BLaER1 (cell line): Measurements from ENCODE around the gene HEMK1.

Experiments used
- H3K27ac ChIP-seq: shearing (Covaris generic); formaldehyde crosslinking; 2 replicates; pipeline ENCODE4 v1.8.1; 2022
- H3K27me3 ChIP-seq: shearing (Covaris generic); formaldehyde crosslinking; 2 replicates; pipeline ENCODE4 v1.8.1; 2022
- H3K36me3 ChIP-seq: shearing (Covaris generic); formaldehyde crosslinking; 2 replicates; pipeline ENCODE4 v1.8.1; 2022
- H3K4me1 ChIP-seq: shearing (Covaris generic); formaldehyde crosslinking; 2 replicates; pipeline ENCODE4 v1.8.1; 2022
- H3K4me2 ChIP-seq: shearing (Covaris generic); formaldehyde crosslinking; 2 replicates; pipeline ENCODE4 v1.8.1; 2022
- H3K4me3 ChIP-seq: shearing (Covaris generic); formaldehyde crosslinking; 2 replicates; pipeline ENCODE4 v1.8.1; 2022
- H3K9ac ChIP-seq: shearing (Covaris generic); formaldehyde crosslinking; 2 replicates; pipeline ENCODE4 v1.8.1; 2022
- H3K9me3 ChIP-seq: shearing (Covaris generic); formaldehyde crosslinking; 2 replicates; pipeline ENCODE4 v1.8.1; 2022
- H4K20me1 ChIP-seq: shearing (Covaris generic); formaldehyde crosslinking; 2 replicates; pipeline ENCODE4 v1.8.1; 2022
- Cebpa-rat ChIP-seq: shearing (Covaris generic); IDR thresholded peaks from 2 replicates; pipeline ENCODE4 v1.8.1; 2022

HEMK1 gene

GRCh38 chr3:50612234-50612882 is 43.0 kb downstream of the HEMK1 start:
- Histone ChIP-seq H3K4me2 (peak overlapping the region; percentile 100), H3K9ac (peak overlapping the region; percentile 86), H3K27me3 (no peaks in the 10 kb centered on the region), H3K4me1 (peaks cover 51% of the 10 kb centered on the region), H3K9me3 (no peaks in the 10 kb centered on the region), H4K20me1 (peaks cover 17% of the 10 kb centered on the region; the same call in 1 of the 2 replicates), H3K36me3 (peaks cover 14% of the 10 kb centered on the region), H3K27ac (0 out of 2 replicates have a peak overlapping the region, but pooled peaks have one; percentile 9), H3K4me3 (peak overlapping the region; percentile 76)
- no peak for TF ChIP-seq Cebpa-rat

- Histone ChIP-seq H3K4me2 (no peak overlapping the region), H3K36me3 (peaks cover 5% of the 10 kb centered on the region), H3K9me3 (no peaks in the 10 kb centered on the region), H3K27me3 (no peaks in the 10 kb centered on the region), H3K9ac (no peak overlapping the region), H3K27ac (no peak overlapping the region), H3K4me1 (peaks cover 60% of the 10 kb centered on the region), H3K4me3 (no peak overlapping the region), H4K20me1 (peaks cover 17% of the 10 kb centered on the region; the same call in 1 of the 2 replicates)
- no peak for TF ChIP-seq Cebpa-rat
Observed at GRCh38 chr3:50612970-50613846, 43.9 kb downstream of the HEMK1 start.

DNA sequence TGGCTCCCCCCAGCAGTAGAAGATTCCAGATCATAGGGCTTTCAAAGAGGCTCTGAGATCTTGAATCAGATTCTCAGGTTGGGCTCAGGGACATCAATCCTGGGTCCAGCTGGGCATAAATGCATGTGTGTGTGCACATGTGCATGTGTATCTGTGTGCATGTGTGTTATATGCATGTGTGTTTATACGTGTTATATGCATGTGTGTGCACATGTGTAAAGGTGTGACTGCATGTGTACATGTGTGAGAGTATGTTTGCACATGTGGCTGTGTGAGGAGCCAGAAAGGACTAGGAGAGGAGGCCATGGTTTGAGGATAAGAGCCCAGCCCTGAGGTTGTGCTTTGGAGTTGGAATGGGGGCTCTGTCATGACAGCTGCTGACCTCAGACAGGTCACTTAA is 45.9 kb downstream of the HEMK1 start:
- H3K9me3 ChIP-seq = no peaks in the 10 kb centered on the region
- peaks cover 8% of the 10 kb centered on the region; the same call in 1 of the 2 replicates for H4K20me1 ChIP-seq
- H3K27ac ChIP-seq = no peak overlapping the region
- H3K4me1 ChIP-seq = peaks cover 64% of the 10 kb centered on the region
- no peak for TF ChIP-seq Cebpa-rat
- no peaks in the 10 kb centered on the region for H3K27me3 ChIP-seq
- 0 out of 2 replicates have a peak, but pooled peaks cover 4% of the 10 kb centered on the region for H3K36me3 ChIP-seq
- H3K4me3 ChIP-seq = no peak overlapping the region; the same call in 1 of the 2 replicates
- peak overlapping the region; percentile 98 for H3K4me2 ChIP-seq
- H3K9ac ChIP-seq = peak overlapping the region; percentile 67; the same call in 1 of the 2 replicates

DNA sequence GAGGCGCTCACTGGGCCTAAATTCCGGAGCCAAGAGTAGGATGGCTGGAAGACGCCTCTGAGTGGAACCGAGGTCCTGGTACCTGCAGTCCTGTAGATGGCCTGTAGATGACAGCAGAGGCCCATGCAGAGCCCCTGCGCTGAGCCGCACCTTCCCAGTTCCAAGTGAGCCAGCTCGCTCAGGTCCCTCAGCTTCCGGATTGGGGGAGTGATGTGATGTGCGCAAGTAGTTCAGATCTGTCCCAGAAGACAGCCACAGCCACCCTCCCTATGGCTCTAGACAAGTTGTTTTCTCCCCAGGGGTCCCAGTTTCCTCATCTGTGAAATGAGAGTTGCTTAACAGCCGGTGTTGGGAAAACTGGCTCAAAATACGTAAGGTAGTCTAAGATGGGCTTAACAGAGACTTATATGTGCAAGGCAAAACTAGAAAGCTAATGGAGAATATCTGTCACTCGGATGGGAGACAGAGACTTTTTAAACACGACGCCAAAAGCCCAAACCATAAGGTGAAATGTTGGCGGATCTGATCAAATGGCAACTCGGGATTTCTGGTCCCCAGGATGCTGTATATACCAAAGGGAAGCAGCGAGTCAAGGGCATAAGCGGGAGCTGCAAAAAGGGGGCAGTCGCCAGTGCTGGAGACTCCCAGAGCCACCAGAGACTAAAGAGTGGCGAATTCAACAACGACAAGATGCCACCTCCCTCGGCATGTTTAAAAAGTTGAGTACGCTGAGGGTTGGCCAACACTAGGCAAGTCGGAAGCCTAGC is 46.9 kb downstream of the HEMK1 start:
- H3K4me1 ChIP-seq = peaks cover 64% of the 10 kb centered on the region
- peak overlapping the region; percentile 98 for H3K4me2 ChIP-seq
- H3K9me3 ChIP-seq = no peaks in the 10 kb centered on the region
- peak overlapping the region; percentile 94 for H3K4me3 ChIP-seq
- peak overlapping the region; percentile 67; the same call in 1 of the 2 replicates for H3K9ac ChIP-seq
- H4K20me1 ChIP-seq = peaks cover 8% of the 10 kb centered on the region; the same call in 1 of the 2 replicates
- H3K27ac ChIP-seq = peak overlapping the region; percentile 46; the same call in 1 of the 2 replicates
- no peak for TF ChIP-seq Cebpa-rat
- no peaks in the 10 kb centered on the region for H3K27me3 ChIP-seq
- H3K36me3 ChIP-seq = 0 out of 2 replicates have a peak, but pooled peaks cover 7% of the 10 kb centered on the region

DNA sequence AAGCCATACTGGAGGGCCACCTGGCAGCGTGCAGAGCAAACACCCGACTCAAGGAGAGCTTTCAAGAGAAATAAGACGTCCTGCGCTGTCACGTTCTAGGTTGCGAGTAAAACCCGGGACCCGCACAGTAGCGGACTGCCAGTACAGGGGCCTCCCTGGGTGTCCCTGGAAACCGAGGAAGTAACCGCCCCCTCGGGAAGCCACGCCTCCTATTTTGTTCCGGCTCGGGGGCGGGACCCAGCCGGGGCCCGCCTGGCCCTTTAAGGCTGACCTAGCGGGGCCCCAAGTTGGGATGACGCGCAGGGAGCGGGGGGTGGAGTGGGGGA is 47.4 kb downstream of the HEMK1 start:
- Histone ChIP-seq H3K4me1 (peaks cover 62% of the 10 kb centered on the region), H3K4me3 (peak overlapping the region; percentile 94), H3K27me3 (no peaks in the 10 kb centered on the region), H3K27ac (peak overlapping the region; percentile 46; the same call in 1 of the 2 replicates), H4K20me1 (peaks cover 9% of the 10 kb centered on the region), H3K4me2 (peak overlapping the region; percentile 98), H3K9me3 (no peaks in the 10 kb centered on the region), H3K9ac (peak overlapping the region; percentile 56; the same call in 1 of the 2 replicates), H3K36me3 (0 out of 2 replicates have a peak, but pooled peaks cover 8% of the 10 kb centered on the region)
- no peak for TF ChIP-seq Cebpa-rat

DNA sequence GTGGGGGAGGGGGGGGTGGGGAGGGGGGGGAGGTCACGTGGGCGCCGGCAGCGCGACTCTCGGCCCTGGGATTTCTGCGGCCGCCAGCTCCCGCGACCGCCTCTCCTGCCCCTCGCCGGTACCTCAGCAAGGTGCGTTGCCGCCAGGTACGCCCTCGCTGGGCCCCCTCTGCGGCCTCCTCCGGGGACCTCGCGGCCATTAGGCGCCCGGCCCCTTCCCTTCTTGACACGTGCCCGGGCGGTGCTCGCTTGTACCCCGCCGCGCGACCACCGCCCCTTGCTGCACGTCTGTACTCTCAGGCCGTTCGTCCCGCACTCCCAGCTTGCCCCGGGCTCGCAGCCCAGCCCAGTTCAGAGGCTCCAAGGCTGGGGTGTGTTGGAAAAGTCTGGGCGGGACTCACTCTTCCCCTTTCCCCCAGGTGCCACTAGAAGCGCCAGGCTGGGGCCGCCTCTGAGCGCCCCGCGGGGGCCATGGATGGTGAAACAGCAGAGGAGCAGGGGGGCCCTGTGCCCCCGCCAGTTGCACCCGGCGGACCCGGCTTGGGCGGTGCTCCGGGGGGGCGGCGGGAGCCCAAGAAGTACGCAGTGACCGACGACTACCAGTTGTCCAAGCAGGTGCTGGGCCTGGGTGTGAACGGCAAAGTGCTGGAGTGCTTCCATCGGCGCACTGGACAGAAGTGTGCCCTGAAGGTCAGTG is 47.9 kb downstream of the HEMK1 start, which contains the start of gene MAPKAPK3:
MAPKAPK3 (plus strand) TSS at position 56 of the 696 bp plus-strand sequence; CDS start at position 471, 415 bp downstream.
- Histone ChIP-seq H3K4me2 (peak within 1 kb of the TSS; percentile 98), H3K4me1 (peaks cover 59% of the 10 kb centered on the region), H3K9me3 (no peaks in the 10 kb centered on the region), H3K27me3 (no peaks in the 10 kb centered on the region), H3K27ac (peak within 1 kb of the TSS; percentile 93), H3K9ac (peak within 1 kb of the TSS; percentile 91), H4K20me1 (peaks cover 14% of the 10 kb centered on the region), H3K4me3 (peak within 1 kb of the TSS; percentile 94), H3K36me3 (peaks cover 14% of the 10 kb centered on the region)
- TF ChIP-seq Cebpa-rat = no peak

DNA sequence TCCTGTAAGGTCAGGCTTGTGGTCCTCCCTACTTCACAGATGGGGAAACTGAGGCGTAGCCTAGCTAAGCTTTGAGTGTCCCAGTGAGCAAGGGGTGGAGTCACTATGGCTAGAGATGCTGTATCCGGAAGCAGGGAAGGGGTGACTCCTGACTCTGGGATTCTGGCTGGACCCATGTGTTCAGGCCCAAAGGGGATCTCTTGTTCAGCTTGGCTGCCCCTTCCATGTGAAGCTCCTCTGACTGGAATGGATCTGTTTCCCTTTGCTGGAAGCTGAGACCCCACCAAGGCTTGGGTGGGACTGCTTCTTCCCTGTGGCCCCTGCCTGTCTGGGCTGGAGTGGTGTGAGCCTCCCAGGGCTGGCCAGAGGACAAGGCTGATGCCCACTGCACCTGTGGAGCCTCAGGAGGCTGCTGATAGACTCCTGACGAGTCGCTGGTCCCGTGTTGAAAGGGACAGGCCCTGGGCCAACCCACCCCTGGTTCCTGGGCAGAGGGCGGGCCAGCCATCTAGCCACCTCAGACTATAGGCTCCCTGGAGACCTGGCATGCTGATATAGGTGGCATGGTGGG is 48.7 kb downstream of the HEMK1 start:
- no peak for TF ChIP-seq Cebpa-rat
- Histone ChIP-seq H3K4me2 (peak overlapping the region; percentile 98), H3K36me3 (peaks cover 21% of the 10 kb centered on the region), H3K9ac (peak overlapping the region; percentile 91), H3K27ac (peak overlapping the region; percentile 93), H4K20me1 (peaks cover 22% of the 10 kb centered on the region), H3K4me1 (peaks cover 58% of the 10 kb centered on the region), H3K4me3 (peak overlapping the region; percentile 94), H3K27me3 (no peaks in the 10 kb centered on the region), H3K9me3 (no peaks in the 10 kb centered on the region)

GRCh38 chr3:50620420-50620819 is 51.1 kb downstream of the HEMK1 start:
- Histone ChIP-seq H3K27me3 (no peaks in the 10 kb centered on the region), H3K9me3 (no peaks in the 10 kb centered on the region), H4K20me1 (peaks cover 46% of the 10 kb centered on the region), H3K4me3 (no peak overlapping the region), H3K4me1 (peaks cover 77% of the 10 kb centered on the region), H3K4me2 (peak overlapping the region; percentile 71), H3K9ac (no peak overlapping the region), H3K36me3 (peaks cover 26% of the 10 kb centered on the region), H3K27ac (peak overlapping the region; percentile 54)
- no peak for TF ChIP-seq Cebpa-rat
